ENCODE data around the gene SGMS1.
"Not testable (repeated sequence)": the region's sequence is repeated elsewhere in the genome, so short reads cannot be mapped to it uniquely, and the experiment has no call there.

The SGMS1 gene

DNA sequence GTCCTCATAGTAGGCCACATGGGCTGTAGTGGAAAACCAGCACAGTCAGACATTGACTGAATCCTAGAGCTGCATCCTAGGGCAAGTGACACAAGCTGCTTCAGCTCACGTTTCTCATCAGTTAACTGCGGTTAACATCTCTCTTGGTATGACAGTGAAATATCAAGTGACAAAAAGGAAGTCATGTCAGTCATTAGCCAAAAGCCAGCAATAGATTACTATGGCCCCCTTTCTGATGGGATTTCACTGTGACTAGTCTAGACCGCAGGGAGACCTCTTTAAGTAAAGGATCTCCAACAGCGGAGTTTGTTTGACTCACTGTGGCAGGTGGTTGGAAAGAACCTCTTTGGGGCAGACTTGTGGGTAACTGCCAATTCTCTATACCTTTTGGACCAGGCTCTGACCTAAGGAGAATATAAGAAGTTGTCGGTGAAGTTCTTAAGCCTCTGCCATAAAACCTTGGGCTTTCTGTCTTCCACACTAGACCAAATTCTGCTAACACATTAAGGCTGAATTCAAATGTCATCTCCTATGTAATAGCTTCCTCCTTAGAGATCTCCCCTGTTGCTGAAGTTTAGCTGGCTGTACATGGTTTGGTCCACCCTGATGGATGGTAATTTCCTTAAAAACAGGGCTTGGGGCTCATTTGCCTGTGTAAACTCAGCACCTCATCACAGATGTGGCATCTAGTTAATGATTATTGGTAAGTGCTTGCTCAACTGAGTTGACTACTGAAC is 115.3 kb downstream of the SGMS1 start:
- peak in 1 of 2 donors; percentile 21 for DNase-seq (ENCODE audit: low read depth in 2 of 2)

DNA sequence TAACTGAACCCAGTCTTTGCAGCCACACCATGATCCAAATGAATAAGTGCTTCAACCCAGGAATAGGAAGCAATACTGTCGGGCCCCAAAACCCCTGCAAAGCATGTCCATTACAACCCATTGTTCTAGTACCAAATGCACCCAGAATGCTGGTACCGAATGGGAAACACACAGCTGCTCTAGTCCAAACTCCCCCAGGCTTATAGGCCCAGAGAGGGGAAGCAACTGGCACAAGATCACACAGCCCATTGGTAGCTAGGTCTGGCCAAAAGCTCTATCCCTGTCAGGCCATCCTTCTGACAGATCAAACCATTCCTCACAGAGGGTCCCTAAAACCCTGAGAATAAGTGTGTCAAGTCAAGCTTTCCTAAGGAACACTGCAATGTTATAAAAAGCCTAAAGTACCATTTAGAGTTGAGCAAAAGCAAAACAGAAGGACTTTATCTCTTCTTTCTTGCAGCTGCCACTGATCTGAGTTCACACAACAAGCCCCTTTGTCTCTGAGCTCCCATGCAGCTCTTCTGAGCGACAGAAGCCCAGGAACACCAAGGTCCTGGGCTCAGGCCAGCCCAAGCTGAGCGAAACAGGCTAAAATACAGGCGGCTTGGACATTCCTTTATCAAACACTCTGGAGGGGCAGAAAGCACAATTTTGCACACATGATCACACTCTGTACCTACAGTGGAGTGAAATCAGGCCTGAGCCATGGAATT is 116.7 kb downstream of the SGMS1 start:
- DNase-seq (ENCODE audit: low read depth in 2 of 2) = no peak

DNA sequence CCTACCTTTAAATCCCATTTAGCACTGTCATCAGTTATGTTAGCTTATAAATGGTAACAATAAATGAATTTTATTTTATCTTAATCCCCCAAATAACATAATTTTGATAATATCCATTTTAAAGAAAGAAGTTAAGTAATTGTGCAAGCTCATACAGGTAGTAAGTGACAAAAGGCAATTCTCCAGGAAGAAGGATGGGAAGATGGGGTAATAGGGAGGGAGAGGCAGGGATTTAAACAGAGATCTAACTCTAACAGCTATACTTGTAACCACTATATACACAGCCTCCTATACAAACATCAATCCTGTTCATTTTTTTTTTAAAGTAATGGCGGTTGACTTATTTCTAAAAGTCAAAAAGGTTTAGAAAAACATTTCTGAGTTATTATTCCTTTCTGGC is 119.4 kb downstream of the SGMS1 start:
- no peak for DNase-seq (ENCODE audit: low read depth in 2 of 2)

DNA sequence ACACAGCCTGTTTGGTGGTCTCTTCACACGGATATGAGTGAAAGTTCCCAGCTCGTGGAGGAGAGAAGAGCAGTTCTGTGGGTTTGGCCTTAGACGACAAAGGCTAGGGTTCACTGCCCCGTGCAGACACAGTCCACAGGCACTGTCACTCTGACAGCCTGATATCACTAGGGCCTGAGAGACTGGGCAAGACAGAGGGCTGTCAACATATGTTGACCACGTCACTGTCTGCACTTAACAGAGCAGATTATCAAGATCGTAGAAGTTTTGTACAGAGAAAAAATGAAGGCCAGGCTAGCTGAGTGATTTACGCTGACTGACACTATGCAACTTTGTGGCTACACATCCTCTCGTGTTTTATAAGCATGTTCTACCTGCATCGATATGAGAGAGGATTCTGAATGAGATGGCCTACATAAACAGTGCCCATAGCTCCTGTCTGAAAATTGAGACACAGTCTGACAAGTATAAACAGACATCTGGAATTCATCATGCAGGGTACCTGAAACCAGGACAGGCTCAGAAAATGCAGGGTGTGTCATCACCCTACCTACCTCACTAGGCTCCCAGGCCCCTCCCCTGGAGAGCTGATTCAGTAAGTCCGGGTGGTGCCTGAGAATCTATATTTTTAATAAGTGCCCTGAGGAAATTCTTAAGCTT is 120.0 kb downstream of the SGMS1 start:
- no peak for DNase-seq (ENCODE audit: low read depth in 2 of 2)

DNA sequence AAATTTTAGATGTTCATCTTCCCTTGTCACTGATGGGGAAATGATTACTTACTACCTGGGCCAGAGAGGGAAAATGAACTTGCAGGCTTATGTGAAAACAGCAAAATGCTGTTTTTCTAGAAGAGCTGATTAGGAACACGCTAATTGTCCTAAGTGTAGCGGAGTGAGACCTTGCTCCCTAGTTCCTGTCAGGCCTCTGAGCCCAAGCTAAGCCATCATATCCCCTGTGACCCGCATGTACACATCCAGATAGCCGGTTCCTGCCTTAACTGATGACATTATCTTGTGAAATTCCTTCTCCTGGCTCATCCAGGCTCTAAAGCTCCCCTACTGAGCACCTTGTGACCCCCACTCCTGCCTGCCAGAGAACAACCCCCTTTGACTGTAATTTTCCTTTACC is 120.6 kb downstream of the SGMS1 start:
- DNase-seq (ENCODE audit: low read depth in 2 of 2) = not testable (repeated sequence)

DNA sequence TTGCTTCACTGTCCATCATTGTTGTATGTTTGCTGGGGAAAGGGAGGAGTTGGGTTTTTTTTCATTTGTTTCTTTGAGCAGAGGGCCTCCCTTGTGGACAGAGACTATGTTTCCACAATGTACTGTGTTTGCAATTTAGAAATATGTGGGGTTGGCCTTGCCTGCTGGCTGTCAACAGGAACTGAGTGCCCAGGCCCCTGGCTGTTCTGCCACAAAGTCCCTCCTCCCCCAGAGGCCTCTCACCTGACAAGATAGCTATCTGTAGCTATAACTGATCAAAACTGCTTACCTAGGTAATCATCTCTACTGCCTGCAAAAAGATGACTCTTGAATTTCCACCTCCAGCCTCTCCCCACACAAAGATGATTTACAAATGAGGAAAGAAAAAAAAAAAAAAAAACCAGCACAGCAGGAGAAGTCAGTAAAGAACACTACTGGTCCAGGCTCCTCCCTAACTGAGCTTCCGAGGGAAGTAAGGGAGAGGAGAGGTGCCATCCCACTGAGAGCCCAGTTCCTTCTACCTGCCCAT is 121.8 kb downstream of the SGMS1 start:
- no peak for DNase-seq (ENCODE audit: low read depth in 2 of 2)

DNA sequence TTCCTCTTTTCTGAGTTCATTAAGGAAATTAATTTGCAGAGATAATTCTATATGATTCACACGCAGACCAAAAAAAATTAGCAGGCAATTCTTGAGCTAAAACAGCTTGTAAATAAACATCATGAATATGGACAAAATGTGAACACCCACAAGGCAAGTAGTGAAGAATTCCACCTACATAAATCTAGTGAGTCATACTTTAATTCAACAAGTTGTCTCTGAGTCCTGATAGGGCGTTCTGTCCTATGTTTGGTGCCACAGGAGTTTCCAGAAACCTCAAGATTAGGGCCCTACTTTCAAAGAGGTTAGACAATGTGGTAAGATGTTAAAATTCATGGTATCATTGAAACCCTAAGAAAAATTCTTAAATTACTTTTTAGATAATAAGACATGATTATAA is 122.3 kb downstream of the SGMS1 start:
- DNase-seq (ENCODE audit: low read depth in 2 of 2) = no peak

DNA sequence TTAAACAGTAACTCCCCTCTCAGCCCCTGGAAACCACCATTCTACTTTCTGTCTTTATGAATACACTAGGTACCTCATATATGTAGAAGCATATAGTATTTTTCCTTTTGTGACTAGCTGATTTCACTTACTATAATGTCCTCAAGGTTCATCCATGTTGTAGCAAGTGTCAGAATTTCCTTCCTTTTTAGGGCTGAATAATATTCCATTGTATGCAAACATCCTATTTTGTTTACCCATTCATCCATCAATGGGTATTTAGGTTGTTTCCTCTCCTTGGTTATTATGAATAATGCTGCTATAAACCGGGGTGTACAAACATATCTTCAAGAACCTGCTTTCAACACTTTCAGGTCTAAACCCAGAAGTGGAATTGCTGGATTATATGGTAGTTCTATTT is 125.3 kb downstream of the SGMS1 start:
- DNase-seq (ENCODE audit: low read depth in 2 of 2) = no peak

DNA sequence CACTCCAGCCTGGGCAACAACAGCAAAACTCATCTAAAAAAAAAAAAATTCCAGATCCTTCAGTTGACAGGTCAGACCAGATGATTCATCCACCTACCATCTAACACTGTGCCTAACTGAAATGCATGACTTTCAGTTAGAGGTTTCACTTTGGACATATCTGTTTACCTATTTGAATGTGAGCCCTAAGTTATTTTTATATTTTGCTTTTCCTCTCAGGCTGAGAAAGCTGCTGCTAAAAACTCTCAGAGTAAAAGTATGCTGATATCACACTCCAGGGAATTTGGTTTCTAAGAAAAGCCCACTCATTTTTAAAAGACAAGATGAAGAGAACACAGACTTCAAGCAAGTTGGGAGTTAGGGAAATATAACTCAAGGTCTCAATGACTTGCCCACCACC is 126.0 kb downstream of the SGMS1 start:
- no peak for DNase-seq (ENCODE audit: low read depth in 2 of 2)

DNA sequence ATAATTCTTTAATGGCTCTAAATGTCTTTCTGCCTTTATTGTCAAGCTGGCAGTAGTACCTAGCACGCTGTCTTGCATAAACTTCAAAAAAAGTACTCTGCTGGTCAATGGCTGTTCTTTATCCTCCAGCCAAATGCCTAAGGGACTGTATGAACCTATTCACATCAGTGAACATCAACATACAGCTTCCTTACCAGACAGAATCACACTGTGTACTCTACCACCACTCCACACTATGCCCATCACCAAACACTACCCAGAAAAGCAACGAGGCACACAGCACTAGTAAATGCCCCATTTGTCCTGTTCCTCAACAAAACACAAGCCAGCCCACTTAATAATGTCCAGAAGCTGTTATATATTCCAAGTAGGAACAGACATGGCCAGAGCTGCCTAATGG is 127.5 kb downstream of the SGMS1 start:
- DNase-seq (ENCODE audit: low read depth in 2 of 2) = no peak

DNA sequence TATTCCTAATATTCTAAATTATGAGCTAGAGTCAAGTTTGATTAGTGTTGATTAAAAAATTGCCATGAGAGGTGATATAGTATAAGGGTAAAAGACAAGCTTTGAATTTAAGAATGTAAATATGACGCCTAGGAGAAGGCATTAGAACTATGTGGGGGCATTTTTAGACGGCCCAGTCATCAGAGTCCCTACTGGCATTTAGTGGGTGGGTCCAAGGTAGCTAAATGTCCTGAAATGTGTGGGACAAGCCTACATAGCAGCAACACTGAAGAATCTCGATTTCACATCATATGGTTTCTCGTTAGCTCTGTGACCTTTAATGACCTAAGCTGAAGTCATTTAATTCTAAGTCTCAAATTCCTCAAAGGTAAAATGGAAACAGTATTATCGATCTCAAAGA is 133.5 kb downstream of the SGMS1 start:
- DNase-seq (ENCODE audit: low read depth in 2 of 2) = no peak

DNA sequence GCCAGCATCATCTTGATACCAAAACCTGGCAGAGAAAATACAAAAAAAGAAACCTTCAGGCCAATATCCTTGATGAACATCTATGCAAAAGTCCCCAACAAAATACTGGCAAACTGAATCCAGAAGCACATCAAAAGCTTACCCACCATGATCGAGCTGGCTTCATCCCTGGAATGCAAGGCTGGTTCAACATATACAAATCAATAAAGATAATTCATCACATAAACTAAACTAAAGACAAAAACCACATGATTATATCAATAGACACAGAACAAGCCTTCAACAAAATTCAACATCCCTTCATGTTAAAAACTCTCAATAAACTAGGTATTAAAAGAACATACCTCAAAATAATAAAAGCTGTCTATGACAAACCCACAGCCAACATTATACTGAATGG is 139.2 kb downstream of the SGMS1 start:
- DNase-seq (ENCODE audit: low read depth in 2 of 2) = not testable (repeated sequence)

DNA sequence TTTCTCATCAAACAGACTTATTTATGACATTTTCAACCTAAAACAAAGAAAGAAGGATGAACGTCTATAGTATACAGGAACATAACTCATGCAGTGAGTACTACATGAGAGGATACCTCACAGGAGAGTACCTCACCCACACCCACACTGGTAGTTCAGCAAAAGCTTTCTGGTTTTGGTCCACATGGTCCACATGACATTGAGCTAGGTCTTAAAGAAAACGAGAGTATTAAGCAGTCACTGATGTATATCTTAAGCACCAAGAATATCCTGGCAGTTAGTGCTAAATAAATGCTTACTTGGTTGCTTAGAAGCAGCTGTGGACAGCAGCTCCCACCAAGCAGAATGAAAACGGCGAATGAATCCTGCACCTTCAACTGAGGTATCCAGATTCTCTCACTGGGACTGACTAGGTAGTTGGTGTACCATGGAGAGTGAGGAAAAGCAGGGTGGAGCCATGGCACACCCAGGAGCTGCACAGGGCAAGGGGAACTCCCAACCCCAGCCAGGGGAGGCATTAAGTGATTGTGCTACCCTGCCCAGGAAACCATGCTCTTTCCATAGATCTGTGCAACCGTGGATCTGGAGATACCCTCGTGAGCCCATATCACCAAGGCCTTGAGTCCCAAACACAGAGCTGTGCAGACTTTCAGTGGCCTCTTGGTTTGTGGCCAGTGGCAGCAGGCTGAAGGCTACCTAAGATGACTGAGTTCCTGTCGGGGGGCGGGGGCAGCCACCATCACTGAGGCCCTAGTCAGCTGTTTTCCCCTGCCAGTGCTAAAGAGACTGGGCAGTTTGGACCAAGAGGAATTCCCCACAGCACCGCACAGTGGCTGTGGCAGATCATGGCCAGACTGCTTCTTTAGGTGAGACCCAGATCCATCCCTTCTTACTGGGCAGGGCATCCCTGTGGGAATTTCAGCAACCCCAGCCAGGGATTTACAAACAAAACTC is 143.4 kb downstream of the SGMS1 start:
- no peak for DNase-seq (ENCODE audit: low read depth in 2 of 2)

DNA sequence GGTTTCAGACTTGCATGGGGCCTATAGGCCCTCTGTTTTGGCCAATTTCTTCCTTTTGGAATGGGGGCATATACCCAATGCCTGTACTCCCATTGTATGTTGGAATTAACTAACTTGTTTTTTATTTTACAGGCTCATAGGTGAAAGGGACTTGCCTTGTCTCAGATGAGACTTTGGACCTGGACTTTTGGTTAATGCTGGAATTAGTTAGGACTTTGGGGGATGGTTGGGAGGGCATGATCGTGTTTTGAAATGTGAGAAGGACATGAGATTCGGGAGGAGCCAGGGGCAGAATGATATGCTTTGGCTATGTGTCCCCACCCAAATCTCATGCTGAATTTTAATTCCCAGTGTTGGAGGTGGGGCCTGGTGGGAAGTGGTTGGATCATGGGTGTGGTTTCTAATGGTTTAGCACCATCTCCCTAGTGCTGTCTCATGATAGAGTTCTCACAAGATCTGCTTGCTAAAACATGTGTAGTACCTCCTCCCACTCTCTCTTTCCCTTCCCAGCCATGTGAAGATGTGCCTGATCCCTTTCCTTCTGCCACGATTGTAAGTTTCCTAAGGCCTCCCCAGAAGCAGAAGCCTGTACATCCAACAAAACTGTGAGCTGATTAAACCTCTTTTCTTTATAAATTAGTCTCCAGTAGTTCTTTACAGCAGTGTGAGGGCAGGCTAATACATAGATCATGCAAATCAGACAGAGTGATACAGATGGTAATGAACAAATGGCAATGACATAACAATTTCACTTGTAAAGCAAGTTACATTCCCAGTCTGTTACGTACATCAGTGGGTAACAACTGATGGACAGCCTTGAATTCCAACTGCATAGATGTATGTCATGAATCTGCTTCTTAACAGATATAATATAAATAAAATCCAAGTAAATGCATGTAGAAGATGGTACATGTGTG is 146.2 kb downstream of the SGMS1 start:
- DNase-seq (ENCODE audit: low read depth in 2 of 2) = no peak

DNA sequence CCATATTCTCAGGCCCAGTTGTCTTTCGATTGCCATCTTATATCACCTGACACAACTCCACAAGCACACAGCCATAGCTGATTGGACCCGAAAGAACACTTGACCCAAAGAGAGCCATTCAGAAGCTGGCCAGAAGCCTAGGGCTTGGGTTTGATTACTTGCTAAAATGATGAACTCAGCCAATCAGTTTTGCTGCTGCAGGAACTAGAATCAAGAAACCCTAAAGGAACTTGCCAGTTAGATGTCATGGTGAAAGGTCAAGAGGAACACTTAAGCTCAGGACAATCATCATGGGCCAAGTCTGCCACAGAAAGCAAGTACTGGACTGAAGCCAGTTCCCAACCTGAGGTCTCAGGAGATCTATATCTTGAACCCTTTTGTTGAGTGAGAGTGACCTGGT is 150.0 kb downstream of the SGMS1 start:
- no peak for DNase-seq (ENCODE audit: low read depth in 2 of 2)

DNA sequence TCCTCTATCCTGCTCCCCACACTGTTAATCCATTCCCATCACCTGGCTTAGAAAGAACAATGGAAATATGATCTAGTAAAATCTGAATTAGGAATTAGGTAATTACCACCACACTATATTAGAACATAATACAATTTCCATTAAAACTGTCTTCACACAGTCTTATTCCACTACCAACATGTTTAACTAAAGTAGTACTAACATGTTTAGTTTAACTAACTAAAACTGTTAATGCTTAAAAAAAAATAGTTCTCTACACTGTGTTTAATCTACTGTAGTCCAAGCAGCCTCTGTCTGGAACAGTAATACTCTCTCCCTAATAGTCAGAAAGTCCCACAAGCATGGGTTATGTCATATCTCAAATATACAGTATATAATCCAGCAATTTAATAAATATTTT is 150.8 kb downstream of the SGMS1 start:
- no peak for DNase-seq (ENCODE audit: low read depth in 2 of 2)

DNA sequence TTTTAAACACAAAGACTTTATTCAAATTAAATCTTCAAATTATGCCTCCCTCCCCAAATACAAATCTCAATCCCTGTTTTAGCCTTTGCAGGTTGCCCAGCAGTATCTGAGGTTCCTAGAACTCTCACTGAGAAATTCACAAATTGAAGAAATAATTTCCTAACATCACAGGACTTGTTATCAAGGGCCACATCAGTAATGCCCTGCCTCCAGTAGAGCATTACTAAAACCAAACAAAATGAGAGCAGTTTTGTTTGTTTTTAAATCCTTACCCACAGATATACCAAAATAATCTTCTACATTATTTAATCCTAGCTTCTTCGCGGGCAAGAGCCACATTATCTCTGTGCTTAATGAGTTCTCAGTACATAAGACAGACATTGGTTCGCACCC is 152.2 kb downstream of the SGMS1 start:
- DNase-seq (ENCODE audit: low read depth in 2 of 2) = no peak

DNA sequence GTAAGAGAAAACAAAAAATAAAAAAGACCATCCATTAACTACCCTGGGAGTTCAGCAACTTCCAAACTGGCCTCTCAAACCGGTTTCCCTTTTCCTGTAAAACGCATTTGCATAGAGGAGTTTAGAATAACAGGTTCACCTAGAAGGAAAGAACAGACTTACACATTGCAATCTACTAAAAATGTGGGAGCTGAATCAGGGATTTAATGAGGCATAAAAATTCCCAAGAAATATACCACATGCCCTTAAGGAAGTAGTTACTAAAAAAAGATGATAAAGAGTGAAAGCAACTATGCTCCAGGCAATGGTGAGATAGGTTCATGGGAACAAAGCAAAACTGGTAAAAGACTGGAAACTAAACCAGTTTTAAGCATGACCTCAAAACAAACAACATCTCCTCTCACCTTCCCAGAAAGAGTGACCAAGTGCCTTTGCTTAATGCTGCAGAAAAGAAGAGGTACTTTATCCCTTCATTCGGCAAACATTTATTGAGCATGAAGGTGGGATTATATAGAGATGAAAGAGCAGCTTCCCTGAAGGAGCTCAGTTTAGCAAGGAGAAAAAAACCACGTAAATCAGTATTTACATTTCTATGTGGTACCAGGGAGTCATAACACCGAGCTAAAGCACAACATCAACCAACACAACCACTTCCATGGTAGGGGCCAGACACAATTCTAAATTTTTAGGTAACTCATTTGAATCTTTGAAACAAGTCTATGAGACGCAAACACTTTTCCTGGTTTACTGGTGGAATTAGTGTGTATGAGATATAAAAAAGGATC is 152.8 kb downstream of the SGMS1 start:
- no peak for DNase-seq (ENCODE audit: low read depth in 2 of 2)

DNA sequence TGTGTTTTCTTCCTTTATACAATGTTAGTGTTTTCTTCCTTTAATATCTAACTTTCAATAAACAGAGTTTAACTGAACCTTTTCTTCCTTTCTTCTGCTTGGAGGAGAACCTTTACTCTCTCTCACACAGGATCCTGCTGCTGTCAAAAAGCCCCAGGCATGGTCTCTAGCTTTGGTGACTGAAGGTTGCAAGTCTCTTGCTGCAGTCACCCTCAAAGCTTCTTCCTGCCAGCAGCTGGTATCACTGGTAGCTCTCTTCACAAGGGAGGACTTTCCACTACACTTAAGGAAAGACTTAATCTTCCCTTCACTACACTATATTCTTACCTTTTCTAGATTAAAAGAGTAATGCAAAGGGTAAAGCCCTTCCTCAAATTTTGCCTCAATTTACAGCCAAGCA is 153.4 kb downstream of the SGMS1 start:
- DNase-seq (ENCODE audit: low read depth in 2 of 2) = no peak

DNA sequence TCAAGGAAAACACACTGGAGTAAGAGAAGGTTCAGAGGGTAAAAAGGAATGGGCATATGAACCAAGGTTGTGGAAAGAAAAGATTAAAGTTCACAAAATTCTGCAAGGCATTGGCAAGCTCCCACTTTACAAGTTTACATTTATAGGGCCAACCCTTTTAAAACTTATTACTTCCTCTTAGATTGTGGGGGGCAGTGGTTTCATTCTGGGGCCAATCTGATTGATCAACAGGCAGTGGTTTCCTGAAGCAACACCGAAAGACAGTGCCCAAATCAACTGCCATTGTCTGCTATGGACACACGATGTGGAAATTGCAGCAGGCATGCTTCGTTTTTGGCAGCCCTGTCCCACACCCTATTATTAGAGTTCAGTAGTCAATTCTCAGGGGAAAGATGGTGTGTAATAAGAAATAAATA is 154.0 kb downstream of the SGMS1 start:
- no peak for DNase-seq (ENCODE audit: low read depth in 2 of 2)

All from stimulated activated CD4-positive, alpha-beta T cell treated with anti-CD3 and anti-CD28 coated beads, Interleukin-4, amount 100 ng/mL, for 48 hours (primary cell).